Left ventricle myocardium inferior (tissue), 1 donor: ENCODE data around the gene THEM4. TPM values are rescaled to one million over a fixed set of nuclear protein-coding genes. Genes with fewer than 3 reads are reported as not detected.
A peak's percentile ranks its signal among the peaks of the same experiment; 100 is the strongest.
"Not testable (repeated sequence)": the region's sequence is repeated elsewhere in the genome, so short reads cannot be mapped to it uniquely, and the experiment has no call there.

Experiments used
- DNase-seq: peaks from one replicate; pipeline ENCODE4 v3.0.0-alpha.2; 2020
- H3K27ac ChIP-seq: fragments of 200-600 bp; replicated peaks from 2 replicates; pipeline ENCODE4 v1.8.0; 2021
- H3K27me3 ChIP-seq: fragments of 200-600 bp; 2 replicates; pipeline ENCODE4 v1.8.0; 2021; ENCODE audit warnings: low read depth
- H3K36me3 ChIP-seq: fragments of 200-600 bp; 2 replicates; pipeline ENCODE4 v1.8.0; 2021
- H3K4me1 ChIP-seq: fragments of 200-600 bp; 2 replicates; pipeline ENCODE4 v1.8.0; 2021
- H3K4me3 ChIP-seq: fragments of 200-600 bp; 2 replicates; pipeline ENCODE4 v1.8.0; 2021; ENCODE audit warnings: mild to moderate bottlenecking, moderate library complexity
- H3K9me3 ChIP-seq: fragments of 200-600 bp; replicated peaks from 2 replicates; pipeline ENCODE4 v1.8.0; 2021
- intact Hi-C: fragments of 100-400 bp; cut with micrococcal nuclease; formaldehyde crosslinking; loops from one replicate; pipeline ENCODE4 v1.11.0; 2022
- total RNA-seq: library from RNA; stranded (reverse); fragmentation: NEBNext Ultra II Directional; extraction: Animal tissue kit (Norgen Biotek cat#: 25700); gene quantifications from one replicate; pipeline ENCODE4 v1.2.1, GENCODE V29; 2021
- TF ChIP-seq, protein P1 (sequence below): fragments of 200-600 bp; IDR thresholded peaks from 2 replicates; pipeline ENCODE4 v1.8.0; 2021; ENCODE audit warnings: antibody characterized with exemption, mild to moderate bottlenecking, borderline replicate concordance
- donor health status: DM: no; HTN: yes; CAD: no; lungs with severe emphysema.

Gene THEM4
- total RNA-seq, 1 donor from 2014 or later = 15.8 TPM

DNA sequence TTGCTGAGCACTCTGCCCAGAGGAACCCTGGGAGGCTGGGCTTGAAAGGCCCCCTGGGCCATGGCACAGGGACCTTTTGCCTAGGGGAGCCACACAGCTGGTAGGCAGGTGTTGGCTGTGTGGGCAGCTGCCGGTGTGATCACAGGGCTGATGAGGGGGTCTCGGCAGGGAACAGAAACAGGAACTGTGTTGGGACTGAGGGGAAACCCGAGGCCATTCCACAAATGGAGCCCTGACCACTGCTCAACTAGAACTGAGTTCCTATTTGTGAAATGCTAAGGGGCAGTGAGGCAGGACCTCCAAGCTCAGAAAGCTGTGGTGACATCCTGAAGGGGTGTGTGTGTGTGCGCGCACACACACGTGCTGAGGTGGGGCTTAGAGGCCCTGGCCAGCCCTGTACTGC, 49.4 kb downstream of the THEM4 start:
- no peaks in the 10 kb centered on the region for H3K9me3 ChIP-seq
- intact Hi-C loops = no loop called here
- TF ChIP-seq, protein P1, sequence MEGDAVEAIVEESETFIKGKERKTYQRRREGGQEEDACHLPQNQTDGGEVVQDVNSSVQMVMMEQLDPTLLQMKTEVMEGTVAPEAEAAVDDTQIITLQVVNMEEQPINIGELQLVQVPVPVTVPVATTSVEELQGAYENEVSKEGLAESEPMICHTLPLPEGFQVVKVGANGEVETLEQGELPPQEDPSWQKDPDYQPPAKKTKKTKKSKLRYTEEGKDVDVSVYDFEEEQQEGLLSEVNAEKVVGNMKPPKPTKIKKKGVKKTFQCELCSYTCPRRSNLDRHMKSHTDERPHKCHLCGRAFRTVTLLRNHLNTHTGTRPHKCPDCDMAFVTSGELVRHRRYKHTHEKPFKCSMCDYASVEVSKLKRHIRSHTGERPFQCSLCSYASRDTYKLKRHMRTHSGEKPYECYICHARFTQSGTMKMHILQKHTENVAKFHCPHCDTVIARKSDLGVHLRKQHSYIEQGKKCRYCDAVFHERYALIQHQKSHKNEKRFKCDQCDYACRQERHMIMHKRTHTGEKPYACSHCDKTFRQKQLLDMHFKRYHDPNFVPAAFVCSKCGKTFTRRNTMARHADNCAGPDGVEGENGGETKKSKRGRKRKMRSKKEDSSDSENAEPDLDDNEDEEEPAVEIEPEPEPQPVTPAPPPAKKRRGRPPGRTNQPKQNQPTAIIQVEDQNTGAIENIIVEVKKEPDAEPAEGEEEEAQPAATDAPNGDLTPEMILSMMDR = no peak
- H3K27me3 ChIP-seq = no peaks in the 10 kb centered on the region
- H3K36me3 ChIP-seq = no peaks in the 10 kb centered on the region
- no peak overlapping the region for H3K4me3 ChIP-seq
- H3K4me1 ChIP-seq = peaks cover 18% of the 10 kb centered on the region
- no peak for DNase-seq
- H3K27ac ChIP-seq = no peak overlapping the region

DNA sequence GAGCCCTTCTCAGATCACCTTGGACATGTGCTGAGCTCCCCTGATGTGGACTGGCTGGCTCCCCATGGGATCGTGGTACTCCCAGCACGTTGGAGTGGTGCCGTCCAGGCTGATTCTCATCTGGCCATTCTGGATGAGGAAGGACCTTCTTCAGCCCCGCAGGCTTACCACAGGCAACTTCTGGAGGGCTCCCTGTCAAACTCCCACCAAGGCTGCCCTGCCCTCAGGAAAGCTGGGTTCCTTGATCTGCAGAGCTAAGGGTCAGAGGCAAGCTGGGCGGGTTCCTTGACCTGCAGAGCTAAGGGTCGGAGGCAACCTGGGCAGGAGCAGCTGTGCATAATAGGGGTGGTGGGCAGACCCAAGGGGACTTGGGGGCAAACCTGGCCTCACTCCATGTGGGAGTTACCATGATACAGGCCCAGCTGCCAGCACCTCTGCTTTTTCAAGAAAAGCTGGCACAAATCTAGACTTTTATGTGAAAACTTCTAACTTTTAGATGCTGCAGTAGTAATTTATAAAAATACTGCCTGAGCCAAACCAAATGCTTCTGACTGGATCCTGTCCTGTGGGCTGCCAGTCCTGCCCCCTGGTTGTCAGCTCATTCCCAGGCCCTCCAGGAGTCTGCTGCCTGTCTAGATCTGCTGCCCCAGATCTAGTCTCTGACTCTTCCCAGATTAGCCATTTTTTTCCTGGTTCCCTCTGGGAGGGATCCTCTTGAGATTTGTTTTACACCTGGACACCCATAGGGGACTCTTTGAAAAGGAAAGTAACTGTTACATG, 50.2 kb downstream of the THEM4 start:
- DNase-seq = no peak
- Histone ChIP-seq H3K4me3 (no peak overlapping the region), H3K36me3 (no peaks in the 10 kb centered on the region), H3K9me3 (no peaks in the 10 kb centered on the region), H3K27ac (no peak overlapping the region), H3K4me1 (peaks cover 10% of the 10 kb centered on the region), H3K27me3 (no peaks in the 10 kb centered on the region)
- intact Hi-C loops = no loop called here
- TF ChIP-seq, protein P1 = no peak

DNA sequence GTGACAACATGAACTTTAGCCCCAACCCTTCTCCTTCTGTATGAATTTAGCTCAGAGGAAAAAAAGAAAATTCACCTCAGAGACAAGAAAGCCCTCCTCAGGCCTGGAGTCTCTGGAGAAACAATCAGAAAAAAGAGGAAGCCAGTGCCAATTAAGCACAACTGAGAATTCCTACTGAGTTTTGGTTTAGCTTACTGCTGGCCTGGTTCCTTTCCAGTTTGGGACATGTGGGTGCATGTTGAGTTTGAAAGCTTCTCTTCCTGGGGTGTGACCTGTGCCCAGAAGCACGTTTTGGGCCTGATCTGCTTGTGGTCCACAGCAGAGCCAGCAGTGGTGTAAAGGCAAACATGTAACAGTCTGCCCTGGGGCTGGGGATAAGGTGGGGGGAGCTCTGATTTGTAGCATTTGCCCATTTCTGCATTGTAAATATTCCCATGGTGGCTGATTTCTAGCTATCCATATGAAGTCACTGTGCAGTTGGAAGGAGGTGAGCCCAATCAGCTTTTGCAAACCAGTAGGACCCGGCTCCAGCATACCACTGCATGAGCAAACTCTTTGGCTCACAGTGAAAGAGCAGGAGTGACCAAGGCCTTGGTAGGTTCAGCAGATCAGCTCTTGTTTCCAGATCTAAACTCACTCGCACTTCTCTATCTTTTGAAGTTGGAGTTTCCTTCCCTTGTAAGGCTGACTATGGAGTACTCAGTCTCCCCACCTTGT, 51.1 kb downstream of the THEM4 start:
- intact Hi-C loops = no loop called here
- Histone ChIP-seq H3K27ac (no peak overlapping the region), H3K4me3 (no peak overlapping the region), H3K27me3 (no peaks in the 10 kb centered on the region), H3K9me3 (no peaks in the 10 kb centered on the region), H3K36me3 (no peaks in the 10 kb centered on the region), H3K4me1 (peaks cover 9% of the 10 kb centered on the region)
- no peak for DNase-seq
- TF ChIP-seq, protein P1 = no peak

DNA sequence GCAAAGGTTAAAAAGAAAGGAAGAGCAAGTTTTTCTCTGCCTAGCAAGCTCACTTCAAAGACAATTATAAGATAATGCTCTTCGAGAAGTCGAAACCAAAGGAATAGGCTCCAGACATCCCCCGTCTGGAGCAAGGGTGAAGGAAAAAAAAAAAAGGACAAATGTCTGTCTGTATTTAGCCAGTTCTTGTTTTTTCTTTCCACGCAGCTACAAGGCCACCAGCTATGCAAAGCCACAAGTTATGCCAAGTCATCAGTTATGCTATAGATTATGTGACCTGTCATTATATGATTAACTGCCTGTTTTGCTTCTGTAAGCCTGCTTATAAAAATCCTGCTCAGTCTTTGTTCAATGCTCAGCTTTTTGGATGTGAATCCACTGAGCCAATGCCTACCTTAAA, 53.4 kb downstream of the THEM4 start:
- intact Hi-C loops = no loop called here
- no peaks in the 10 kb centered on the region for H3K9me3 ChIP-seq
- TF ChIP-seq, protein P1 = no peak
- no peak overlapping the region for H3K4me3 ChIP-seq
- peaks cover 9% of the 10 kb centered on the region for H3K4me1 ChIP-seq
- DNase-seq = no peak
- peaks cover 13% of the 10 kb centered on the region for H3K27me3 ChIP-seq
- no peaks in the 10 kb centered on the region for H3K36me3 ChIP-seq
- H3K27ac ChIP-seq = peak overlapping the region; percentile 47

DNA sequence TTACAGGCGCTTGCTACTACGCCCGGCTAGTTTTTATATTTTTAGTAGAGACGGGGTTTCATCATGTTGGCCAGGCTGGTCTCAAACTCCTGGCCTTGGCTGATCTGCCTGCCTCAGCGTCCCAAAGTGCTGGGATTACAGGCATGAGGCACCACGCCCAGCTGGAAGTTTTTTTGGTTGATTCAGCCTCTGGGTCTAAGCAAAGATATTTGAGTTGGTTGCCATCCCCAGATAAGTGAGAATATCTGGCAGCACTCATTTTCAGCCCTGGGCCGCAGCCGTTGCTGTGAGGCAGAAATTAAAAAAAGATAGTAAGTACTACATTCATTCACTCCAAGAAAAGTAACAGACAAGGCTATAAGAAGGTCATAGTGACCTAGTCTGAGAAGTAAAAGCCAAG, 53.8 kb downstream of the THEM4 start:
- peak; percentile 30 for DNase-seq
- H3K4me3 ChIP-seq, H3K4me1 ChIP-seq, intact Hi-C loops, H3K36me3 ChIP-seq, H3K9me3 ChIP-seq: not testable (repeated sequence)
- Histone ChIP-seq H3K27me3 (peaks cover 18% of the 10 kb centered on the region), H3K27ac (peak overlapping the region; percentile 47)

DNA sequence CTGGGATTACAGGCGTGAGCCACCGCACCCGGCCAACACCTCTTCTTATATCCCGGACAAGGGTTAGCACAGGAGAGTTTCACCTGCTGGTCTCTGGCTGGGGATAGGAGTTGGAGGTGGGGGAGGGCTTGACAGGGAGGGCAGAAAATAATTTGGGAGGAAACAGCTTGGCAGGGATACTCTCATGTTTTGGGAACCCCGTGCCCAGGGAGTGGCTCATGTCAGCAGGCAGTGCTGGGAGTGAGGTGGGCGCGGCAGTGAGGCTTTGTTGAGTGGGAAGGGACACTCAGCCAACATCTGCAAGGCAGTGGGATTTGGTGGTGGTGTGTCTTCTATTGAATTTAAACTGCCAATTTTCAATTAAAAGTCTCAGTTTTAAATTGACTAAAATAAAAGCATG, 54.7 kb downstream of the THEM4 start:
- TF ChIP-seq, protein P1 = no peak
- Histone ChIP-seq H3K27me3 (peaks cover 26% of the 10 kb centered on the region), H3K4me1 (peaks cover 9% of the 10 kb centered on the region), H3K27ac (no peak overlapping the region), H3K9me3 (no peaks in the 10 kb centered on the region), H3K4me3 (no peak overlapping the region), H3K36me3 (no peaks in the 10 kb centered on the region)
- DNase-seq = no peak
- intact Hi-C loops = no loop called here
